ENCODE results near the gene SKAP2. TPM values are rescaled to one million over a fixed set of nuclear protein-coding genes. Genes with fewer than 3 reads are reported as not detected.

SKAP2 gene
- total RNA-seq, 6 donors from 2014 or later: 21.7 to 57.2 (median 32.6) TPM

DNA sequence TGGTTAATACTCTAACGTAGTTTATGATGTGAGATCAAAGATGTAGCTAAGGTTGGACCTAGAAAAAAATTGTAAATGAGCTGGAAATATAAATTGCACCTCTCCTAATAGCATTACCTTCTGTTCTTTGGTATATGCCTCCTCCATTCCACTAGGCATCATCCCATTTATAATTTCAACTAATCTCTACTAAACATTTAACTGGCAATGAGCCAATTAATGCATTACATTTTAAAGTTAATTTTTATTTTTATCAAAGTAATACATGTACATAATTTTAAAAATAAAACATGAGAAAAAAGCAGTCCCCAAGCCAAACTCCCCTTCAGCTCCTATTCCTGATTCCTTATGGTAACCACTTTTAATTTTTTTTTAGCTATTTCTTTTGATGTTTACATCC lies 35.1 kb upstream of the SKAP2 start:
- no peak for DNase-seq

DNA sequence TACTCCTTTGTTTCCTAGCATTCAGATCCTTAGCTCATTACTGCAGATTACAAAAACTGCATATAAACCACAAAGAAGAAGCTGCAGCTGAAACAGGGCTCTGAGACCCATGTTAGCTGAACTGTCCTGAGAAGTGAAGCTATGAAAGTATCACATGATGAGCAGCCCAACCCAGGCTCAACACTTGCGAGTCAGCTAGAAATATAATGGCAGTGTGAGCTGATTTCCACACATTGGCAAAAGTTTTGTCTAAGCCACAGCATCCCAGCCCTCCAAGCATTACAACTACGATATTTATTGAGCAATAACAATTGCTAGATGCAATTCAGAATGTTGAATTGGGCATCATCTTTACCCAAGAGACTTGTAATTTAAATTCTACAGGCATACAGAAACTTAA lies 34.5 kb upstream of the SKAP2 start:
- H3K4me1 ChIP-seq: no peaks in the 10 kb centered on the region
- DNase-seq: no peak

More for the DNA sequence above, 35.1 kb upstream of the SKAP2 start:
- no peaks in the 10 kb centered on the region for H3K9me3 ChIP-seq
- 68 to 79% methylated on average over 1 of the region's 1 CpG for WGBS, 2 donors
- TF ChIP-seq CTCF (IDR thresholded peaks at IDR 0.05) (no peak), POLR2A (IDR thresholded peaks at IDR 0.05) (no peak)
- no peak overlapping the region for H3K27ac ChIP-seq
- no peaks in the 10 kb centered on the region for H3K36me3 ChIP-seq
- H3K27me3 ChIP-seq: no peaks in the 10 kb centered on the region
- no peaks in the 10 kb centered on the region for H3K4me1 ChIP-seq
- H3K4me3 ChIP-seq: no peak overlapping the region
- no peak for ATAC-seq (ENCODE audit: low FRiP score in 2 of 2)

GRCh38 chr7:26897928-26898327 lies 33.5 kb upstream of the SKAP2 start:
- WGBS, 2 donors: 84 to 95% methylated on average over 1 of the region's 1 CpG
- ATAC-seq (ENCODE audit: low FRiP score in 2 of 2): no peak

More for the DNA sequence above, 34.5 kb upstream of the SKAP2 start:
- 71 to 76% methylated on average over 2 of the region's 2 CpGs for WGBS, 2 donors
- Histone ChIP-seq H3K4me3 (no peak overlapping the region), H3K9me3 (no peaks in the 10 kb centered on the region), H3K27me3 (no peaks in the 10 kb centered on the region), H3K27ac (no peak overlapping the region), H3K36me3 (no peaks in the 10 kb centered on the region)
- peak in 1 of 2 donors; percentile 39 for ATAC-seq (ENCODE audit: low FRiP score in 2 of 2)
- TF ChIP-seq EP300 (IDR thresholded peaks at IDR 0.05): no peak
- TF ChIP-seq POLR2AphosphoS5 (IDR thresholded peaks at IDR 0.05): no peak
- no peak for TF ChIP-seq POLR2A (IDR thresholded peaks at IDR 0.05)
- no peak for TF ChIP-seq CTCF (IDR thresholded peaks at IDR 0.05)

GRCh38 chr7:26891400-26892350 lies 27.3 kb upstream of the SKAP2 start:
- Histone ChIP-seq H3K4me1 (no peaks in the 10 kb centered on the region), H3K27me3 (no peaks in the 10 kb centered on the region), H3K27ac (no peak overlapping the region), H3K9me3 (no peaks in the 10 kb centered on the region), H3K4me3 (no peak overlapping the region), H3K36me3 (no peaks in the 10 kb centered on the region)
- TF ChIP-seq CTCF (IDR thresholded peaks at IDR 0.05): no peak
- TF ChIP-seq POLR2A (IDR thresholded peaks at IDR 0.05): no peak
- no peak for TF ChIP-seq EP300 (IDR thresholded peaks at IDR 0.05)
- no peak for TF ChIP-seq POLR2AphosphoS5 (IDR thresholded peaks at IDR 0.05)
- ATAC-seq (ENCODE audit: low FRiP score in 2 of 2) (no peak), DNase-seq (no peak)
- 79 to 80% methylated on average over 3 of the region's 3 CpGs for WGBS, 2 donors

More at GRCh38 chr7:26897928-26898327, 33.5 kb upstream of the SKAP2 start:
- H3K4me3 ChIP-seq: no peak overlapping the region
- H3K36me3 ChIP-seq: no peaks in the 10 kb centered on the region
- no peak overlapping the region for H3K27ac ChIP-seq
- H3K9me3 ChIP-seq: no peaks in the 10 kb centered on the region
- DNase-seq: no peak
- H3K27me3 ChIP-seq: no peaks in the 10 kb centered on the region
- H3K4me1 ChIP-seq: no peaks in the 10 kb centered on the region
- TF ChIP-seq CTCF (IDR thresholded peaks at IDR 0.05): no peak
- no peak for TF ChIP-seq POLR2AphosphoS5 (IDR thresholded peaks at IDR 0.05)
- TF ChIP-seq EP300 (IDR thresholded peaks at IDR 0.05): no peak
- TF ChIP-seq POLR2A (IDR thresholded peaks at IDR 0.05): no peak
